Trophoblast cell (in vitro differentiated cells and primary cell): ENCODE results near the gene VASP.

Source experiments
- DNase-seq, 2 donors: peaks; one replicate each; pipeline ENCODE4 v3.0.0-alpha.2; 2016
- H2AFZ ChIP-seq: 2 replicates; pipeline ENCODE4 v1.6.1; 2013; ENCODE audit warnings: low read length, moderate library complexity, mild to moderate bottlenecking; ENCODE audit not compliant: insufficient read depth, poor library complexity
- H2AK5ac ChIP-seq: 2 replicates; pipeline ENCODE4 v1.6.1; 2013; ENCODE audit warnings: mild to moderate bottlenecking, low read length
- H2BK120ac ChIP-seq: 2 replicates; pipeline ENCODE4 v1.6.1; 2013; ENCODE audit warnings: low read length, mild to moderate bottlenecking, moderate library complexity; ENCODE audit not compliant: insufficient read depth, poor library complexity
- H2BK12ac ChIP-seq: 2 replicates; pipeline ENCODE4 v1.6.1; 2013; ENCODE audit warnings: mild to moderate bottlenecking, low read length, moderate library complexity
- H2BK5ac ChIP-seq: 2 replicates; pipeline ENCODE4 v1.6.1; 2013; ENCODE audit warnings: low read length, low read depth, moderate library complexity, mild to moderate bottlenecking; ENCODE audit not compliant: poor library complexity
- H3K14ac ChIP-seq: 2 replicates; pipeline ENCODE4 v1.6.1; 2013; ENCODE audit warnings: mild to moderate bottlenecking, low read length
- H3K18ac ChIP-seq: 2 replicates; pipeline ENCODE4 v1.6.1; 2013; ENCODE audit warnings: mild to moderate bottlenecking, low read length
- H3K23ac ChIP-seq: 2 replicates; pipeline ENCODE4 v1.6.1; 2013; ENCODE audit warnings: low read length
- H3K27ac ChIP-seq: 2 replicates; pipeline ENCODE4 v1.5.1; 2013; ENCODE audit warnings: low read depth, mild to moderate bottlenecking, inconsistent platforms, low read length, moderate library complexity
- H3K27me3 ChIP-seq: 2 replicates; pipeline ENCODE4 v1.6.1; 2013; ENCODE audit warnings: inconsistent platforms, mild to moderate bottlenecking, low read length, moderate library complexity; ENCODE audit not compliant: insufficient read depth
- H3K36me3 ChIP-seq, 2 experiments: 1 replicate in 1 of 2; 2 replicates in 1 of 2; pipeline ENCODE4 v1.6.1; 2013; ENCODE audit warnings: low read length in 2 of 2, mild to moderate bottlenecking in 2 of 2, moderate library complexity in 1 of 2; ENCODE audit not compliant: insufficient read depth in 2 of 2, control insufficient read depth in 1 of 2
- H3K4ac ChIP-seq: 2 replicates; pipeline ENCODE4 v1.6.1; 2013; ENCODE audit warnings: low read depth, mild to moderate bottlenecking, low read length, moderate library complexity
- H3K4me1 ChIP-seq, 2 experiments: 1 replicate in 1 of 2; 2 replicates in 1 of 2; pipeline ENCODE4 v1.6.1; 2013; ENCODE audit warnings: low read length in 2 of 2, mild to moderate bottlenecking in 2 of 2, moderate library complexity in 1 of 2; ENCODE audit not compliant: insufficient read depth in 2 of 2, control insufficient read depth in 1 of 2
- H3K4me2 ChIP-seq: 2 replicates; pipeline ENCODE4 v1.6.1; 2013; ENCODE audit warnings: inconsistent platforms, mild to moderate bottlenecking, low read length, moderate library complexity
- H3K4me3 ChIP-seq: 2 replicates; pipeline ENCODE4 v1.5.1; 2013; ENCODE audit warnings: mild to moderate bottlenecking, low read depth, low read length, inconsistent platforms
- H3K79me1 ChIP-seq: one replicate; pipeline ENCODE4 v1.6.1; 2013; ENCODE audit warnings: low read length
- H3K79me2 ChIP-seq: 2 replicates; pipeline ENCODE4 v1.6.1; 2013; ENCODE audit warnings: low read length, mild to moderate bottlenecking; ENCODE audit not compliant: control insufficient read depth, insufficient read depth, poor library complexity
- H3K9ac ChIP-seq: 2 replicates; pipeline ENCODE4 v1.6.1; 2013; ENCODE audit warnings: mild to moderate bottlenecking, low read length
- H3K9me3 ChIP-seq: 2 replicates; pipeline ENCODE4 v1.6.1; 2013; ENCODE audit warnings: low read depth, mild to moderate bottlenecking, control low read depth, inconsistent platforms, low read length; ENCODE audit not compliant: insufficient read depth
- H4K12ac ChIP-seq: 2 replicates; pipeline ENCODE4 v1.6.1; 2013; ENCODE audit warnings: low read depth, mild to moderate bottlenecking, low read length, moderate library complexity
- H4K8ac ChIP-seq: 2 replicates; pipeline ENCODE4 v1.6.1; 2013; ENCODE audit warnings: low read depth, mild to moderate bottlenecking, low read length, moderate library complexity
- H4K91ac ChIP-seq: one replicate; pipeline ENCODE4 v1.6.1; 2013; ENCODE audit warnings: low read depth, mild to moderate bottlenecking, low read length, moderate library complexity
- WGBS: extraction: QIAGEN DNeasy Blood & Tissue Kit; methylation state at CpG from one replicate; pipeline ENCODE4 v1.1.7; 2013; ENCODE audit warnings: missing lambda C conversion rate; ENCODE audit not compliant: insufficient read length, insufficient coverage; ENCODE audit errors: extremely low coverage; 5-methylcytosine and 5-hydroxymethylcytosine counted together

VASP gene

DNA sequence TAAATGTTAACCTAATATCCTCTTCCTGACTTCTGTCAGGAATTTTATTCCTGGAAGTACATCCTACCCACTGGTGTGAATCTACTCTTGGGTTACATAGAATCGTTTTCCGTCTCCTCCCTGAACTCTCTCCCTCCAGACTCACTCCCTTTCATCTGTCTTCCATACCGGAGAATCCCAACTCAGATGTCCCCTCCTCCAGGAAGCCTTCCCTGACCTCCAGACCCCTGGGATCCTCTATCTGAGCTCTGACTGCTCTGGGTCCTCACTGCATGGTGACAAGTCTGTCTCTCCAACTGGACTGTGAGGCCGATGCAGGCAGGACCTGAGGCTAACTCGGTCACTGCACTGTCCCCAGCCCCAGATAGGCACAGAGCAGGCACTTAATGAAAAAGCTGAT, 52.8 kb downstream of the VASP start:
- H3K27me3 ChIP-seq, result no peaks in the 10 kb centered on the region
- no peak overlapping the region for H3K9ac ChIP-seq
- no peak overlapping the region for H3K27ac ChIP-seq
- peaks cover 0 to 2% of the 10 kb centered on the region in 2 experiments for H3K36me3 ChIP-seq
- no peak overlapping the region for H3K4ac ChIP-seq
- H2AK5ac ChIP-seq, result no peak overlapping the region
- no peak overlapping the region for H3K4me3 ChIP-seq
- H4K8ac ChIP-seq, result no peak overlapping the region
- H2BK120ac ChIP-seq, result no peak overlapping the region
- no peak overlapping the region for H2AFZ ChIP-seq
- no peak overlapping the region for H3K4me2 ChIP-seq
- no peak overlapping the region for H3K18ac ChIP-seq
- H4K91ac ChIP-seq, result no peak overlapping the region
- H3K79me2 ChIP-seq, result no peaks in the 10 kb centered on the region
- H2BK5ac ChIP-seq, result no peak overlapping the region
- no peaks in the 10 kb centered on the region for H3K9me3 ChIP-seq
- no peak overlapping the region for H3K14ac ChIP-seq
- no peak for DNase-seq
- H2BK12ac ChIP-seq, result no peak overlapping the region
- no CpG with 5 or more reads among the region's 5 CpGs for WGBS
- peaks cover 0 to 2% of the 10 kb centered on the region in 2 experiments for H3K4me1 ChIP-seq
- no peak overlapping the region for H4K12ac ChIP-seq
- no peak overlapping the region for H3K23ac ChIP-seq
- H3K79me1 ChIP-seq, result no peaks in the 10 kb centered on the region

GRCh38 chr19:45560686-45561085, 53.4 kb downstream of the VASP start:
- no peaks in the 10 kb centered on the region for H3K79me1 ChIP-seq
- whole genome bisulfite sequencing, result no CpG with 5 or more reads among the region's 11 CpGs
- no peak for DNase-seq
- H3K4me2 ChIP-seq, result no peak overlapping the region
- peaks cover 0 to 2% of the 10 kb centered on the region in 2 experiments for H3K36me3 ChIP-seq
- H3K27ac ChIP-seq, result no peak overlapping the region
- H3K4ac ChIP-seq, result no peak overlapping the region
- no peak overlapping the region for H3K9ac ChIP-seq
- no peak overlapping the region for H4K8ac ChIP-seq
- no peak overlapping the region for H3K18ac ChIP-seq
- H3K4me3 ChIP-seq, result no peak overlapping the region
- H3K23ac ChIP-seq, result no peak overlapping the region
- no peak overlapping the region for H2AK5ac ChIP-seq
- H2BK5ac ChIP-seq, result no peak overlapping the region
- H2BK12ac ChIP-seq, result no peak overlapping the region
- H3K9me3 ChIP-seq, result no peaks in the 10 kb centered on the region
- no peak overlapping the region for H4K12ac ChIP-seq
- H4K91ac ChIP-seq, result no peak overlapping the region
- no peak overlapping the region for H3K14ac ChIP-seq
- peaks cover 0 to 2% of the 10 kb centered on the region in 2 experiments for H3K4me1 ChIP-seq
- no peaks in the 10 kb centered on the region for H3K79me2 ChIP-seq
- no peaks in the 10 kb centered on the region for H3K27me3 ChIP-seq
- H2BK120ac ChIP-seq, result no peak overlapping the region
- H2AFZ ChIP-seq, result no peak overlapping the region

GRCh38 chr19:45564131-45564780, 57.0 kb downstream of the VASP start:
- Histone ChIP-seq H3K27ac (no peak overlapping the region), H3K79me2 (no peaks in the 10 kb centered on the region), H2AFZ (no peak overlapping the region), H3K27me3 (no peaks in the 10 kb centered on the region), H4K12ac (no peak overlapping the region), H2BK5ac (no peak overlapping the region), H3K36me3 (no peaks in the 10 kb centered on the region), H3K4me3 (no peak overlapping the region), H4K8ac (no peak overlapping the region), H3K9me3 (no peaks in the 10 kb centered on the region), H2BK120ac (no peak overlapping the region), H2AK5ac (no peak overlapping the region), H3K18ac (no peak overlapping the region), H3K79me1 (no peaks in the 10 kb centered on the region), H3K4ac (no peak overlapping the region), H3K4me1 (peaks cover 0 to 2% of the 10 kb centered on the region in 2 experiments), H3K9ac (no peak overlapping the region), H3K23ac (no peak overlapping the region), H3K4me2 (no peak overlapping the region), H2BK12ac (no peak overlapping the region), H4K91ac (no peak overlapping the region), H3K14ac (no peak overlapping the region)
- DNase-seq, result no peak
- no CpG with 5 or more reads among the region's 5 CpGs for WGBS

GRCh38 chr19:45567609-45568008, 60.3 kb downstream of the VASP start:
- H2BK5ac ChIP-seq, result no peak overlapping the region
- no peak overlapping the region for H3K4me2 ChIP-seq
- no peak overlapping the region for H2AK5ac ChIP-seq
- H2BK12ac ChIP-seq, result no peak overlapping the region
- H3K4me3 ChIP-seq, result no peak overlapping the region
- H4K91ac ChIP-seq, result no peak overlapping the region
- H2BK120ac ChIP-seq, result no peak overlapping the region
- H3K27ac ChIP-seq, result no peak overlapping the region
- H3K36me3 ChIP-seq, result no peaks in the 10 kb centered on the region
- WGBS, result no CpG with 5 or more reads among the region's 2 CpGs
- H3K79me2 ChIP-seq, result no peaks in the 10 kb centered on the region
- no peak overlapping the region for H3K23ac ChIP-seq
- no peaks in the 10 kb centered on the region for H3K9me3 ChIP-seq
- H3K4ac ChIP-seq, result no peak overlapping the region
- no peak overlapping the region for H4K12ac ChIP-seq
- H3K27me3 ChIP-seq, result no peaks in the 10 kb centered on the region
- no peak overlapping the region for H2AFZ ChIP-seq
- DNase-seq, result no peak
- H3K79me1 ChIP-seq, result no peaks in the 10 kb centered on the region
- no peak overlapping the region for H3K14ac ChIP-seq
- H3K18ac ChIP-seq, result no peak overlapping the region
- H3K4me1 ChIP-seq, result peaks cover 0 to 2% of the 10 kb centered on the region in 2 experiments
- H3K9ac ChIP-seq, result no peak overlapping the region
- H4K8ac ChIP-seq, result no peak overlapping the region
